Activated naive CD8-positive, alpha-beta T cell treated with anti-CD3 and anti-CD28 coated beads, Interleukin-2, amount 50 U/mL, for 24 hours (primary cell): Measurements from ENCODE around the gene EMILIN3.

ENCODE experiments used
- ATAC-seq: fragments of 150-1000 bp; cut with Tn5 transposase; one replicate; pipeline ENCODE4 v1.10.0; 2021
- DNase-seq: peaks from one replicate; pipeline ENCODE4 v3.0.0; 2021
- H3K27ac Mint-ChIP-seq: one replicate; pipeline ENCODE4 v1.8.0; 2021; ENCODE audit warnings: mild to moderate bottlenecking, mixed read lengths
- H3K27me3 Mint-ChIP-seq: one replicate; pipeline ENCODE4 v1.8.0; 2021; ENCODE audit warnings: mixed read lengths
- H3K36me3 Mint-ChIP-seq: one replicate; pipeline ENCODE4 v1.8.0; 2021; ENCODE audit warnings: low read depth, mixed read lengths
- H3K4me1 Mint-ChIP-seq: one replicate; pipeline ENCODE4 v1.8.0; 2021; ENCODE audit warnings: mixed read lengths
- H3K4me3 Mint-ChIP-seq: one replicate; pipeline ENCODE4 v1.8.0; 2021; ENCODE audit warnings: mild to moderate bottlenecking, moderate library complexity, mixed read lengths
- H3K9me3 Mint-ChIP-seq: one replicate; pipeline ENCODE4 v1.8.0; 2021; ENCODE audit warnings: mixed read lengths

The EMILIN3 gene, protein sequence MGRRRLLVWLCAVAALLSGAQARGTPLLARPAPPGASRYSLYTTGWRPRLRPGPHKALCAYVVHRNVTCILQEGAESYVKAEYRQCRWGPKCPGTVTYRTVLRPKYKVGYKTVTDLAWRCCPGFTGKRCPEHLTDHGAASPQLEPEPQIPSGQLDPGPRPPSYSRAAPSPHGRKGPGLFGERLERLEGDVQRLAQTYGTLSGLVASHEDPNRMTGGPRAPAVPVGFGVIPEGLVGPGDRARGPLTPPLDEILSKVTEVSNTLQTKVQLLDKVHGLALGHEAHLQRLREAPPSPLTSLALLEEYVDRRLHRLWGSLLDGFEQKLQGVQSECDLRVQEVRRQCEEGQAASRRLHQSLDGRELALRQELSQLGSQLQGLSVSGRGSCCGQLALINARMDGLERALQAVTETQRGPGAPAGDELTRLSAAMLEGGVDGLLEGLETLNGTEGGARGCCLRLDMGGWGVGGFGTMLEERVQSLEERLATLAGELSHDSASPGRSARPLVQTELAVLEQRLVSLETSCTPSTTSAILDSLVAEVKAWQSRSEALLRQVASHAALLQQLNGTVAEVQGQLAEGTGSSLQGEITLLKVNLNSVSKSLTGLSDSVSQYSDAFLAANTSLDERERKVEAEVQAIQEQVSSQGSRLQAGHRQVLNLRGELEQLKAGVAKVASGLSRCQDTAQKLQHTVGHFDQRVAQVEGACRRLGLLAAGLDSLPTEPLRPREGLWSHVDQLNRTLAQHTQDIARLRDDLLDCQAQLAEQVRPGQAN

GRCh38 chr20:41366546-41367392 lies at the start of gene EMILIN3:
EMILIN3 (minus strand) TSS chr20:41366818; CDS start chr20:41366634, 184 bp downstream.
- Mint-ChIP-seq H3K9me3 (peaks cover 6% of the 10 kb centered on the region), H3K27me3 (peaks cover 32% of the 10 kb centered on the region), H3K4me1 (peaks cover 5% of the 10 kb centered on the region), H3K4me3 (peak within 1 kb of the TSS; percentile 29), H3K36me3 (peaks cover 5% of the 10 kb centered on the region), H3K27ac (no peak within 1 kb of the TSS)
- DNase-seq (no peak), ATAC-seq (no peak)

DNA sequence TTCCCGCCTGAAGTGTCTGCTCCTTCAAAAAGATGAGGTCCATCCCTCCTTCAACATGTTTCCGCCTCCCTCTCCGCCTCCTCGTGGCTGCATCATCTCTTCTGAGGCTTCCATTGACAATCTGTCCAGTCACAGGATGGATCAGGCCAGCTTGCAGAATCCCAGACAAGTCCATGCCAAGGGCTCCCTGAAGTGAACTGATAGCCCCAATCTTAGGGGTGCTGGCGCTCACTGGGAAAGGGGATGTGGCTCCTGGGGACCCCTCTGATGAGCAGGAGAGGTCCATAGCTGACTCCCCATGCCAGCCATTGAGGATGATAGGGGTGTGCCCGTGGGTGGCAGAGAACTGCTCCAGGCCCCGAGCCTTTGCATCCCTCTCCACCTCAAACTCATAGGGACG lies 48.6 kb upstream of the EMILIN3 start:
- peaks cover 22% of the 10 kb centered on the region for H3K36me3 Mint-ChIP-seq

DNA sequence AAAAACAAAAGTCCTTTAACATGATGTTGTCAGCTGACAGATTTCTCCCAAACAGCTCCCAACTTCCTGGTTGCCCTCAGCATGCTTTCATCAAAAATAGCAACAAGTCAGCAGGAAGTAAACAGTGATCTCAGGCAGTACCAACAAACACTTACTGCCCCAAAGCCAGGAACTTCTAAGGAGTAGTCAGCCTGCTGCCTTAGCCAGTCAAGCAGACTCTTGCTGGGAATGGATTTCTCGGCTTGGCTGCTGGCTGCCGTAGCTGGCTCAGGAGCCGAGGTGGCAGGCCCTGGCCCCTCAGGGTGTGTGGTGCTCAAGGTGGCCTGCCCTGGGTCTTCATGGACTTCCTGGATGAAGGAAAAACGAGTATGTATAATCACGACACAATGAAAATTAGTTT lies 46.6 kb upstream of the EMILIN3 start:
- Mint-ChIP-seq H3K36me3 (peaks cover 25% of the 10 kb centered on the region), H3K27me3 (no peaks in the 10 kb centered on the region), H3K27ac (no peak overlapping the region), H3K9me3 (no peaks in the 10 kb centered on the region), H3K4me3 (no peak overlapping the region), H3K4me1 (peaks cover 14% of the 10 kb centered on the region)
- DNase-seq: no peak
- no peak for ATAC-seq

More for the DNA sequence above, 48.6 kb upstream of the EMILIN3 start:
- no peak for ATAC-seq
- no peaks in the 10 kb centered on the region for H3K9me3 Mint-ChIP-seq
- H3K4me1 Mint-ChIP-seq: no peaks in the 10 kb centered on the region
- H3K4me3 Mint-ChIP-seq: no peak overlapping the region
- no peak for DNase-seq
- H3K27ac Mint-ChIP-seq: no peak overlapping the region
- H3K27me3 Mint-ChIP-seq: no peaks in the 10 kb centered on the region

DNA sequence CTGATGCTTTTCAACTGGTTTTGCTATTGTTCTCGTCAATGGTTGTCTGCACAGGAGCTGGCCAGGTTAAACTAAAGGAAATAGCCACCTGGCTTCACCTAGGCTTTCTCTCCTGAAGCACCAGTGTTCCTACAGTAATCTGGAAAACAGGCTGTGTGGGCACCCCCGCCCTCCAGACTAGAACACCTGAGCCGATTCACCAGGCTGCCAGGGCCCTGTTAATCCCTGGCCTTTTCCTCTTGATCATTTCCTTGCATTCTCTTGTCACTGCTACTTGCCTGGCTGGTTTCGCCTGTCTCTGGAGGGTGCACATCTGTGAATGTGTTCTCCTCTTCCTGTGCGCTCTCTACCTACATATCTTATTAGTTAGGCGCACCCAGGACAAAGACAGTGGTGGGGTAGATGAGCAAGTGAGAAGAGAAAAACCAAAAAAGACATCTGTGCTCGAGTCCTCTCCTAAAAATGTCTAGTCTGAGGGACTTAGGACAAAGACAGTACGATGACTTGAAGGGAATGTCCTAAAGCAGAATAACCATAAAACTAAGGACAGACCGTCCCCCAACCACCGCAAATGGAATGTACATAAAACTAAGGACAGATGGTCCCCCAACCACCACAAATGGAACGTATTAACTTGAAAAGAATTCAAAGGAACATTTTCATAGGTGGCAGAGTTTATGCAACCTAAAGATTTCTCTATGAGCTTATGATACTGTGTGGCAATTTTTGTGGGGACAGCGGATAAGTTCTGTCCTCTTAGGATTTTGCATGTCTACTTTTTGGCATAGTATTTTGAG lies 45.9 kb upstream of the EMILIN3 start:
- no peaks in the 10 kb centered on the region for H3K9me3 Mint-ChIP-seq
- no peak for DNase-seq
- no peak overlapping the region for H3K27ac Mint-ChIP-seq
- no peak overlapping the region for H3K4me3 Mint-ChIP-seq
- ATAC-seq: no peak
- H3K36me3 Mint-ChIP-seq: peaks cover 23% of the 10 kb centered on the region
- peaks cover 14% of the 10 kb centered on the region for H3K4me1 Mint-ChIP-seq
- no peaks in the 10 kb centered on the region for H3K27me3 Mint-ChIP-seq

DNA sequence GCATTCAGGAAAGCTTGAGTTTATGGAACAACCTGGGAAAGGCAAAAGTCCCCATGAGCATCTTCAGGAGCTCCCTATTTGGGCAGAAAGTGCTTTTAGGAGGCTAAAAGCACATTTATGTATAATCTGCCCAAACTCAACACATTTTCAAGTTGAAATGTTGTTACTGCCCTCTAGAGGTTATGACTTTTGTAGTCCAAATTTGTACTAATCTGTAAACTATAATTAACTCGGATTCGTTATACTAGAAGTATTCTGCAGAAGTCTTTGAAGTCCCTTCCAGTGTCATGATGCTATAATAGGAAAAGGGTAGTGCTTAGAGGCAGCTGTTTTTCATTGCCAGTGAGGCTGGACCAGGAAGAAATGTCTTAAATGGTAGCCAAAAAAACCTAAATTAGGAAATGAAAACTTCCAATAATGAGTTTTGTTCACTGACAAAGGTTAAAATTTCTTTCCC lies 44.8 kb upstream of the EMILIN3 start:
- peaks cover 14% of the 10 kb centered on the region for H3K4me1 Mint-ChIP-seq
- H3K27me3 Mint-ChIP-seq: no peaks in the 10 kb centered on the region
- H3K36me3 Mint-ChIP-seq: peaks cover 21% of the 10 kb centered on the region
- ATAC-seq: no peak
- DNase-seq: no peak
- no peak overlapping the region for H3K27ac Mint-ChIP-seq
- H3K4me3 Mint-ChIP-seq: no peak overlapping the region
- H3K9me3 Mint-ChIP-seq: no peaks in the 10 kb centered on the region

- no peaks in the 10 kb centered on the region for H3K27me3 Mint-ChIP-seq
Observed at GRCh38 chr20:41408986-41409385, 42.4 kb upstream of the EMILIN3 start.

DNA sequence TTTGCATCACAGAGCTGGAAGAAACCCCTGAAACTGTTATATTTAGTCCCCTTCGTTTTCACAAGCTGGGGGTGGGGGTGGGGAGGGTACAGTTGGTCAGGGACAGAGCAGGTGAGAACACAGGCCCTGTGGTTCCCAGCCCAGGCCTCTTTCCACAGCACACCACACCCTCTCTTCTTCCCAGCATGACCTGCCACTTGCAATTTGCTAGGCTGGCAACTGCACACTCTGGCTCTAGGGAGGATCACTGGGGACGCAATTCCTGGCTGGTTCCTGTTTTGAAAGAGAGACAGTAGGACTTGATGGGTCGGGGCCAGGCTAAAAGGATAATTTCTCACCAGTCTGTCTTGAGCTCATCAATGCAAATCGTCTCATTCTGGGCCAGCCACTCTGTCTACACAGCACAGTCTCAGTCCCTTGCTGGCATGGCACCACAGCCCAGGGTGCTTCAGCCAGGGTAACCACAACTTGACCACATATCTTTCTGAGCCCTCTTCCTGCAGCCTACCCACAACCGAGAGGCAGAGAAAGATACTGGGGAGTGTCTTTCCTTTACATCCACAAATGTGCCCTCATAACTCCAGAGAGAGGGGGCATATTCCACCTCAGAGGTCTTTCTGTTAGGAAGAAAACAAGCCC lies 41.7 kb upstream of the EMILIN3 start:
- Mint-ChIP-seq H3K4me3 (no peak overlapping the region), H3K9me3 (no peaks in the 10 kb centered on the region), H3K4me1 (peaks cover 14% of the 10 kb centered on the region), H3K36me3 (peaks cover 16% of the 10 kb centered on the region), H3K27me3 (no peaks in the 10 kb centered on the region), H3K27ac (peak overlapping the region; percentile 1)
- DNase-seq: no peak
- ATAC-seq: peak; percentile 45

More at GRCh38 chr20:41408986-41409385, 42.4 kb upstream of the EMILIN3 start:
- no peak overlapping the region for H3K4me3 Mint-ChIP-seq
- no peak overlapping the region for H3K27ac Mint-ChIP-seq
- no peaks in the 10 kb centered on the region for H3K9me3 Mint-ChIP-seq
- no peak for DNase-seq
- ATAC-seq: no peak
- peaks cover 21% of the 10 kb centered on the region for H3K36me3 Mint-ChIP-seq
- peaks cover 14% of the 10 kb centered on the region for H3K4me1 Mint-ChIP-seq

DNA sequence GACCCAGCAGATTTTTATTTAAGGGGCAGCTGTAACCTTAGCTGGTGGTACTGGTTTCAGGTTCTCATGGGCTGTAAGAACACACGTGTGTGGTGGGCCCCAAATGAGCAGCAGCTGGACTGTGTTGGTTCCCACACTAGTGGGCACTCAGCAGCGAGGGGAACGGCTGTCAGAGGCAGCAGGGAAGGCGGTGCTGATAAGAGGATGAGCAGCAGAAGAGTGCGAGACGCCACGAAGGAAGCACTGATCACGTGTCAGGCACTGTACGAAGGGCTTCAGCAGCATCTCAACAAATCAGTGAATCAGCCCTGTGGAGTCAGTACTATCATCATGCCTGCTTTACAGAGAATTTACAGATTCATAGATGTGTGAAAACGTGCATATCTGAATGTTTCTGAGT lies 41.0 kb upstream of the EMILIN3 start:
- Mint-ChIP-seq H3K4me3 (no peak overlapping the region), H3K4me1 (peaks cover 14% of the 10 kb centered on the region), H3K9me3 (no peaks in the 10 kb centered on the region), H3K27ac (no peak overlapping the region), H3K36me3 (peaks cover 16% of the 10 kb centered on the region), H3K27me3 (no peaks in the 10 kb centered on the region)
- ATAC-seq: no peak
- no peak for DNase-seq

GRCh38 chr20:41406896-41407444 lies 40.4 kb upstream of the EMILIN3 start:
- ATAC-seq: no peak
- H3K4me3 Mint-ChIP-seq: no peak overlapping the region
- H3K27me3 Mint-ChIP-seq: no peaks in the 10 kb centered on the region
- no peaks in the 10 kb centered on the region for H3K9me3 Mint-ChIP-seq
- peaks cover 14% of the 10 kb centered on the region for H3K4me1 Mint-ChIP-seq
- no peak overlapping the region for H3K27ac Mint-ChIP-seq
- H3K36me3 Mint-ChIP-seq: peaks cover 16% of the 10 kb centered on the region
- DNase-seq: no peak

DNA sequence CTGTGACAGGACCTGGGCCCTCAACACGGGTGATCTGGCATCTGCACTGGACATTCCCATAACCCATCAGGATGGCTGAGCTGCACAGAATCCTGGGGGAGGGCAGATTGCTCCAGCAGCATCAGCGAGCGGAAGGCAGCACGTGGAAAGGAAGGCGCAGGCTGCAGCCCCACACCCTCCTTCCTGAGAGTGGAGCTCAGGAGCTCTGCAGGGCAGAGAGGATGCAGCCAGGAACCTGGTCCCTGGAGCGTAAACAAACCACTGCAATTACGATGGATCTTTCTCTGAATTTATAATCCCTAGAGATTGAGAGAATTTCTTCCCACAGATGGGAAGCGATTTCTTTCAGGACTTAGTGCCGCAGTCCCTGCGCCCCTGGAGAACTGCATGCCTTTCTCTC lies 39.7 kb upstream of the EMILIN3 start:
- DNase-seq: no peak
- no peak overlapping the region for H3K27ac Mint-ChIP-seq
- H3K4me1 Mint-ChIP-seq: peaks cover 14% of the 10 kb centered on the region
- peaks cover 16% of the 10 kb centered on the region for H3K36me3 Mint-ChIP-seq
- no peaks in the 10 kb centered on the region for H3K27me3 Mint-ChIP-seq
- no peak for ATAC-seq
- H3K4me3 Mint-ChIP-seq: no peak overlapping the region
- no peaks in the 10 kb centered on the region for H3K9me3 Mint-ChIP-seq

DNA sequence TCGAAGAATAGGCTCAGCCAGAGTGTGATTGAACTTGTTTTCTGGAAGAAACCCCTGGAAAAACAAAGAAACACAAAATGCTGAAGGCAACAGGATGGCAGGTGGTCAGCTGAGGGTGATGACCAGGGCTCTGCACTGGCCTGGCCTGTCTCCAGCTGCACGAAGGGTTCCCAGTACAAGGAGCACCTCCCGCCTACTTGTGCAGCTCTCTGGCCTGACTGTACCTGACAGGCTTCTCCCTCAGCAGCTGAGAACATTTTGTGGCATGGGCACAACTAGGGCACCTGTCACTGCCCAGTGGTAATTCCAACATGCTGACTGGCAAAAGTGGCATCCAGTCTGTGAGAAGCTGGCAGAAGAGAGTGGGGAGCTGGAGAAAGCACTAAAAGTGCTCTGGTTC lies 38.8 kb upstream of the EMILIN3 start:
- H3K27ac Mint-ChIP-seq: no peak overlapping the region
- no peaks in the 10 kb centered on the region for H3K9me3 Mint-ChIP-seq
- peaks cover 14% of the 10 kb centered on the region for H3K4me1 Mint-ChIP-seq
- no peaks in the 10 kb centered on the region for H3K27me3 Mint-ChIP-seq
- ATAC-seq: no peak
- DNase-seq: no peak
- no peak overlapping the region for H3K4me3 Mint-ChIP-seq
- H3K36me3 Mint-ChIP-seq: peaks cover 15% of the 10 kb centered on the region

DNA sequence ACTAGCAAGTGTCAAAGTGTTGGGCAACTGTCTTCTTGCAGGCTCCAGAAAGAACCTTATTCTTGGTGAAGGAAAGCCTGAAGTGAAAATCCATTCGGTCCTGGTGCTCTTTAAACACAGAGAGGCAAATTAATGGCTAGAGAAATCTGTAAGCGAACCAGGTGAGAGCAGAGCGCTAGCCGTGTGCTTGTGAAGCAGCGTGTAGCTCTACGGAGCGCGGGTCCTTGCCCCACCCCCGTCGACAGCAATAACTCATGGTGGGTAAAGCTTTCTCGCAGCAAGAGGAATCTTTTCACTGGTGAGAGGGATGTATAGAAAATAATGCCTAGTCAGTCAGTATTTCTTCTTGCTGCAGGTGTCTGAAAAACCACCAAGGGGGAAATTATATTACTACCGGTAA lies 37.0 kb upstream of the EMILIN3 start:
- Mint-ChIP-seq H3K4me3 (no peak overlapping the region), H3K36me3 (peaks cover 7% of the 10 kb centered on the region), H3K27me3 (no peaks in the 10 kb centered on the region), H3K9me3 (no peaks in the 10 kb centered on the region), H3K27ac (no peak overlapping the region), H3K4me1 (peaks cover 5% of the 10 kb centered on the region)
- DNase-seq (no peak), ATAC-seq (no peak)

GRCh38 chr20:41398408-41398807 lies 31.8 kb upstream of the EMILIN3 start:
- DNase-seq: no peak
- Mint-ChIP-seq H3K9me3 (no peaks in the 10 kb centered on the region), H3K4me3 (no peak overlapping the region), H3K27me3 (no peaks in the 10 kb centered on the region), H3K36me3 (no peaks in the 10 kb centered on the region), H3K27ac (no peak overlapping the region), H3K4me1 (no peaks in the 10 kb centered on the region)
- no peak for ATAC-seq
